Stimulated activated CD8-positive, alpha-beta memory T cell treated with anti-CD3 and anti-CD28 coated beads, Interleukin-15, amount 100 ng/mL, for 48 hours (primary cell): ENCODE results near the gene DGKH.
A peak's percentile ranks its signal among the peaks of the same experiment; 100 is the strongest.
"Not testable (repeated sequence)": the region's sequence is repeated elsewhere in the genome, so short reads cannot be mapped to it uniquely, and the experiment has no call there.

Source experiments
- DNase-seq, 2 donors: peaks; one replicate each; pipeline ENCODE4 v3.0.0-alpha.2; 2020; ENCODE audit warnings: low read depth in 2 of 2

Gene DGKH

DNA sequence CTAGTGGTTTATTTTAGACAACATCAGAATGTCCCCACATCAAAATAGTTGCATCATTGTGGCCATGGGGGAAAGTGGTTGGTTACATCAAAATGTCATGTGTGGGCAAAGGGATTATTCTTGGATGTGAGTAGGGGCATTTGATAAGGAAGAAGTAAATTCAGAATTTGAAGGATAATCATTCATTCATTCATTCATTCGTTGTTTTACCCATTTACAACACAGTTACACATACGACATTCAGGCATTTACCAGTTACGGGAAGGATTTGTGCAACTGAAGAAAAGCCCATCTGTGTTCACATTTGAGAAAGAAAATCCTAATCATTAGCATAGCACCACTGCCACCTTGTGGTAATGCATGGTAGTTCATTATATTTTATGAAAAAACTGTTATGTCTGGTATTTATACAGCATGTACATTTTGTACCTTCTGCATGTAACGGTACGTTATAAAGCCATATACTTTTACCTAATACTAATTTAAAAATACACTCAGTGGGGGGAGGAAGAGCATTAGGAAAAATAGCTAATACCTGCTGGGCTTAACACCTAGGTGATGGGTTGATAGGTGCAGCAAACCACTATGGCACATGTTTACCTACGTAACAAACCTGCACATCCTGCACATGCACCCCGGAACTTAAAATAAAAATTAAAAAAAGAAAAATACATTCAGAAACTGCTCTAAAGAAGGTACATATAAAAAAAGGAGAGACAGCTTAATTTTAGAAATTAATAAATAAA is 62.1 kb downstream of the DGKH start:
- peak in 1 of 2 donors; percentile 12 for DNase-seq

DNA sequence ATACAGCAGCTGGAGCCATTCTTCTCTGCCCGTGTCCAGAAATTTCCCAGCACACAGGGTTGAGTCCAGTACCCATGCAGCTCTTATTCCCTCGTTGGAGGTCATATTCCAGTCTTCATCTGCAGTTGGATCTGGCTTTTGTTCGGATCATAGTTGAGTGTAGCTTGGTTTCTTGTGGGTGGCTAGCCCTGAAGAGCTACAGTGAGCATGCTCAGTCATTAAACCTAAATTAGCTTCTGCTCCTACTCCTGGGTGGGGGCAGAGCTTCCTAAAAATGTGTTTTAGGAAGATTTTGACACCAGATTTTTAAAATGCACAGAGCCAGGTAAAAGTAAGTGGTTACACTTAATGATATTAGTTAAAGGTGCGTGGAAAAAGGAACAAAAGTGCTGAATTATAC is 64.4 kb downstream of the DGKH start:
- DNase-seq, result no peak

DNA sequence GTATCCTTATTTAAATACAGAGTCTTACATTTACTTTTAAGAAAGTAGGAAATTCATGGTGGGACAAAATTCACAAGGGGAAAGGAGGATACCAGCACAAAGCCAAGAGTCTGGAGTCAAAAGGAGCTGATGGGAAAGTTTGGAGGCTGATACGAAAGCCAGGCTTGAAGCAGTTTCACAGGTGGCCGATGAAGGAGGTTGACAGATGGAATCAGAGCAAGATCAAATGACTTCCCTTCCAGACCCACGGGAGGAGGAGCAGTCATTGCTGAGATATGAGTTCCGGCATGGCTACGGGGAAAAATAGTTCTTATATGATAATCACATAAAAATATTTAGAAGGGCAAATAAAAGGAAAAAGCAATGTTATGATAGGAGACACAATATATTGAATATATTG is 65.0 kb downstream of the DGKH start:
- no peak for DNase-seq

DNA sequence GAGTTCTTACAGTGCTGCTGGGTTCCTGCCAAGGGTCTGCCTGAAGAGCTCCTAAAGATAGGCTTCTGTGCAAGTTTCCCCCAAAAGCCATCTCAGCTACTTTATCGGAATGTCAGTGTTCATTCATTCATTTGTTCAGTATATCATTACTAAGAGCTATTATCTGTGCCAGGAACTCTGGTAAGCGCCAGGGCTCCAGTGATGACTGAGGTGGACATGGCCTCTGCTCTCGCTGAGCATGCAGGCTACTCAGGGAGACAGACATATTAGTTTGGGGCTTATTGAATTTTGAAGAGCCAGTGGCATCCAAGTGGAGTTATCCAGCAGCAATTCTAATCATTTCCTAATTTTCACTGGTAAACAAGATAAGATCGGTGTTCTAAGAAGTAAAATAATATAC is 65.8 kb downstream of the DGKH start:
- DNase-seq, result no peak

DNA sequence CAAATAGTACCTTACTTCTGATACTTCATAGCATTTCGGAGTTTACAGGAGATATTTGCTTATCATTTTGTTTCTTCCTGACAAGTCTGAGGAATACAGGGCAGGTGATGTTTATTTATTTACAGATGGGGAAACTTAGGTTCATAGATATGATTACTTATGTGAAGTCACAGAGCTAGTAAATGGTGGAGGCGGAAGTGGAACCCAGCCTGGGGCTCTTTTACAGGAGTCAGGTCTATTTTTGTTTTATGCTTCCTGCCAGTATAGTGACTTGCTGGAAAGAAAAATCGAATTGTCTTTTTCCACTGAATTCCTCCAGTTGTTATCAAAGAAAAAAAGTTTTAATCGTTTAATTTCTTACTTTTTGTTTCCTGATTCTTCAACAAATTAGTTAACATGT is 66.5 kb downstream of the DGKH start:
- no peak for DNase-seq

DNA sequence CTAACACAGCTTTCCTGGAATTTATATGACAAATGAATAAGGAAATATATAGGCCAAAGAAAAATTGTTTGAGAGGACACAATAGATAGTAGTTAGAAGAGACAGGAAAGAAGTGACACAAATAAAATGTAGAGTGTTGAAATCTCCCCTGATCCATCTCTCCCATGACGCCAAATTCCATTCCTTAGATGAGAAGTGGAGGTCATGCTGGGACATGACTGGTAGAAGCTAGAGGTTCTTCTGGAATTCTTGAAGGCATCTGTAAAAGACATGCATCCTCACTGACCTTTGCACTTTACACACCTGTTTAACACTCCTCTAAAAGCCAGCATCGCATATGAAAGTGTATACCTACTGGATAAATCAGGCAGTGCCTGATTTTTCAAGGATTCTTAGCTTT is 67.8 kb downstream of the DGKH start:
- no peak for DNase-seq

DNA sequence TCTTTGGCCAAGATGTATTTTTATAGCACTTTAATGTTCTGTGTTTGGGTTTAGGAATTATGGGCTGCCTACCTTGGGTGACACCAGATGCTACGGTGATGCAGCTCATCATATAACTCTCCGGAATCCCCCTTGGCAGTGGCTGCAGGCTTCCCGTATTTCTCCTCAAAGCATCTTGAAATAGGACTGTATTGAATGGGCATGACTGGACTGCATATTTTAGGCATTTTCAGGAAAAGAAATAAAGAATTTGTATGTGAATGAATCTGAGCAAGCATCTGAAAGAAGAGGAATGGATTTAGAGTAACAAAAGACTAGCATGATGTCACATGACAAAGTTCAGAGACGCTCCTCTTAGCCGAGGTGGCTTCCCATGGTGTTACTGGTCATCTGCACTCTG is 70.6 kb downstream of the DGKH start:
- no peak for DNase-seq

DNA sequence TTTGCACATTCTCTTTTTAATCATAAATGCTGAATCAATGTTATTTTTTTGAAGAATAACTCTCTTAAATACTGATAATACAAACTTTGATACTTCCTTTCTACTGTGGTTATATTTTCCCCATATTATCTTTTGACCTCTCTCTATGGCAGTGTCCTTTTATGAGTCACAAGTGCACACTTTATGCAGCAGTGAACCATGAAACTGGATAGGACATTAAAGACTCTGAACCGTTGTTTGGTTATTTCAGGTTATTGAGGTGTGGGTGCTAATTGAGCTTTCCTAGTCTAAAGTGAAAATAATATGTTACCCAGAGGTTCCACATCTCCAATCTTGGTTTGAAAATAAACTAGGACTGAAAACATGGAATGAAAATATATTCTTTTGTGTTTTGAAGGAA is 71.4 kb downstream of the DGKH start:
- no peak for DNase-seq

DNA sequence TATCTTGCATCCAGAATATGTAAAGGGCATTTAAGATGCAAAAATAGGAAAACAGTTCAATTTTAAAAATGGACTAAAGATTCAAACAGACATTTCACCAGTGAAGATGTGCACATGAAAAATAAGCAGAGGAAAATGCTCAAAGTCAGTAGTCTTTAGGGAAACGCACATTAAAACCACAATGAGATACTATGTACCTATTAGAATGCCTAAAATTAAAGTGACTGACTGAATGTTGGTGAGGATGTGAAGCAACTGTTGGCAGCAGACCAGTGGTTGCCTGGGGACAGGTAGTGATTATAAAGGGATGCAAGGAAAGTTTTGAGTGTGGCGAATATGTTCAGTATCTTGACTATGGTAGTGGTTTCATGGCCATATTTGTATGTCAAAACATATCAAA is 75.2 kb downstream of the DGKH start:
- no peak for DNase-seq

DNA sequence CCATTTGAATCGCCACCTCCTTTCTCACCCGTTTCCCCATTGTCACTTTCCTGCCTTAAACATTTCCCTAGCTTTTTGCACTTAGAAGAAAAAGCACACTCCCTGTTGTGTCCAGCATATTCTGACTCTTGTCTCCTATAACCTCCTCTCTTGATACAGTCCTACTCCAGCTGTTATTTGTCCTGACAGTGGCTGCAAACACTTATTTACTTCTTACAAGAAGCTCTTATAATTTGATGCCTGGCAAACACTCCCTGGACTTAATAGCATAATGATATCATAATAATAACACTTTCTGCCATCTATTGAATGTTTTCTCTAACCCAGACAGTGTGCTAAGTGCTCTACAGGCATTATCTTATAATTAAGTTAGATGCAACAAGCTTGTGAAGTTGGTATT is 76.6 kb downstream of the DGKH start:
- no peak for DNase-seq

DNA sequence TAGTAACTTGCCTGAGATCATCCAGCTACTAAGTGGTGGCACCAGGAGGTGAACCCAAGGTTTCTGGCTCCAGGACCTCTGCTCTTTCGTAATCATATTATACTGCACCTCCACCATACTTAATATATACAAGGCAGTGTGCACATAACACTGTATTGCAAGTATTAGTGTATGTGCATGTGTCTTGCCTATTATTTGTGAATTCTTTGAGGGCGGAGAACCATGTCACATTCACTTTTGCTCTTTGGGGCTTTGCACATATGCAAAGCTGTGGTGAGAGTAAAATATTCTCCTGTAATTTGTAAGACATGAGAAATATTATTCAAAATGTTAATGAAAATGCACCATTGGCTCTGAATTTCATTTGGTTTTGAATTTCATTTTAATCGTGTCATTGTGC is 78.6 kb downstream of the DGKH start:
- DNase-seq, result no peak

DNA sequence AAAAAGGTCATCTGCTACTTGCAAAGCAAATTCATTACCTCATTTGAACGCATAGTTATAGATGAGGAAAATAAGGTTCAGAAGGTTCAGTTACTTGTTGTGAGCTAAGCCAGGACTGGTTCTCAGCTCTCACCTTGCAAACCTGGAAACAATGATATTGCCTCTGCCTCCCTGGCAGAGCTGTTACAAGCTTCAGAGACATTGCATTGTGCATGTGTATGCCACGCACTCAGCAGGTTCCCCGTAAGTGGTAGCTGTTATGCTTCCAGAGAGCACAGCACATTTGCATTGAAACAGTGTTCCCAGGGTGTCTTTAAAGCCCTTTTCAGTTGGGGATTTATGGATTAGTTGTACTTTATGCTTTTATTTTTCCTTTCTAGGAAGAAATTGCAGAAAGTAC is 80.6 kb downstream of the DGKH start:
- DNase-seq, result no peak

DNA sequence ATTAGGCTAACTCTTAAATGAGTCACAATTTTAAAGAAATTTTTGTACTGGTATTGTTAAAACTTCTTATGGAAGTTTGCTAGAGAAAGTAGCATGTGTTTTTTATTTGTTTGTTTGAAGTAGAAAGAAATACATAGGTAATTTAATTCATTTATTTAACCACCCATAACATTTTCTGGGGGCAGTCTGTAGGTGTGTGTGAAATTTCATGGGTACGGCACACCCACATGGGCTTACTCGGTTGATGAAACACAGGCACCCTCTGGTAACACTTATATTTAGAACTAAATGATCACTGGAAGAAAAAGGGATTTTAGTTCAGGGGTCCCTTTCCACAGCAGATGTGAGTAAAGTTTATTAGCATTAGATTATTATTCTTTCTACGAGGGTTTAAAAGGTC is 88.1 kb downstream of the DGKH start:
- no peak for DNase-seq

DNA sequence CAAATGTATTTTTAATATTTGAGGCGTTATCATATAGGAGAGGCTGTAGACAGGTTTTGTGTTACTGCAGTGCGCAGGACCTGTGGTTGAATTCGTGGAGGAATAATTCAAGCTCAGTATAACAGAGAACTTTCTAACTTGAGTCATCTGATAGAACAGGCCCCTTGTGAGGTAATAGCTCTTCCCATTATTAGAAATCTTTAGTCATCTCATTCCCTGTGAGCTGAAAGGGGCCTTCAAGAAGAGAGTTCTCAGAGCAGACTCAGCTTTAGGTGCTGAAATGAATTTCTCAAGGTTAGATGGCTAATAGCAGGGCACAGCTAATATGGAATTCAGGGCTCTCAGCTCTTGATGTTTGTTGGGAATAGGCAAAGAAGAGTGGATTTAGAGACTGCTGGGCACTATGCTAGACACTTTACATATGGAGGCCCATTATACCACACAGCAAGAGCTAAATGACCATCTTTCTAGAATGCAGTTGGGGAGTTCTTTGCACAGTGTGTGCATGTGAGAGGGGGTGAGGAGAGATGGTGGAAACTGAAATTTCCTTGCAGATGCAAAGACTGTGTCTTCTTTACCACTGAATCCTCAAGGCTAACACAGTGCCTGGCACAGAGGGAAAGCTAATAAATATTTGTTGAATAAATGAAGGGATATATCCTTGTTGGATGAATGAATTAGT is 89.5 kb downstream of the DGKH start:
- no peak for DNase-seq

DNA sequence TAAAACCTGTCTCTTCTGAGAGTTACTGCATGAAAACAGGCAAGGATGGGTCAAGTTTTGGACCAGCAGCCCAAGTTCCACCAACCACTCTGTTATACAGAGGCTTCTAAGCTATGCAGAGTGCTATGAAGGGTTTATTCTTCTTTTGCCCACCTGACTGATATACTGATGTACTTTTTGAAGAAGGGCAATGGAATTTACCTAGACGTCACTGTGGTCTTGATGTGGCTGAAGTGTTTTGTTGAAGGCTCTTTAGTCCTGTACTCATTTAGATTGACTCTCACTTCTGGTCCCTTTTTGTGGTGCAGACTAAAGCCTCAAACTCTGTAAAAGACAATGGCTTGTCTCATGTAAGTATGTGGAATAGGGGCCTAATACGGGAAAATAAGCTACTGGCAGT is 92.0 kb downstream of the DGKH start:
- no peak for DNase-seq

DNA sequence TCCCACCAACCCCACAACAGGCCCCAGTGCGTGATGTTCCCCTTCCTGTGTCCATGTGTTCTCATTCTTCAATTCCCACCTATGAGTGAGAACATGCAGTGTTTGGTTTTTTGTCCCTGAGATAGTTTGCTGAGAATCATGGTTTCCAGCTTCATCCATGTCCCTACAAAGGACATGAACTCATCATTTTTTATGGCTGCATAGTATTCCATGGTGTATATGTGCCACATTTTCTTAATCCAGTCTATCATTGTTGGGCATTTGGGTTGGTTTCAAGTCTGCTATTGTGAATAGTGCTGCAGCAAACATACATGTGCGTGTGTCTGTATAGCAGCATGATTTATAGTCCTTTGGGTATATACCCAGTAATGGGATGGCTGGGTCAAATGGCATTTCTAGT is 92.6 kb downstream of the DGKH start:
- not testable (repeated sequence) for DNase-seq

DNA sequence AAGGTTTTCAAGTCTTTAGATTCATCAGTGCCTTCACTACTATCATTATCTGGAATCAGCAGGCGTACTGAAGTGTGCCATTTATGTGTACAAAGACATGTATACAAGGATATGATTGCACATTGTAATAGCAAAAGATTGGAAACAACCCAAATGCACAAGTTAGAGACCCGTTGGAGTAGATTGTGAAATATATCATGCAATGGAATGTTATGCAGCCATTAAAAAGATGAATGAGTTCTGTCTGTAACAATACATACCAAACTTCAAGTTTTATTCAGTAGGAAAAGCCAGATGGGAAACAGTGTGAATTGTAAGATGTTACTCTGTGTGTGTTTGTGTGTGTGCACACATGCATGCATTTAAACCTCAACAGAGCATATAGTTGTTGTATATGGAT is 97.9 kb downstream of the DGKH start:
- no peak for DNase-seq

DNA sequence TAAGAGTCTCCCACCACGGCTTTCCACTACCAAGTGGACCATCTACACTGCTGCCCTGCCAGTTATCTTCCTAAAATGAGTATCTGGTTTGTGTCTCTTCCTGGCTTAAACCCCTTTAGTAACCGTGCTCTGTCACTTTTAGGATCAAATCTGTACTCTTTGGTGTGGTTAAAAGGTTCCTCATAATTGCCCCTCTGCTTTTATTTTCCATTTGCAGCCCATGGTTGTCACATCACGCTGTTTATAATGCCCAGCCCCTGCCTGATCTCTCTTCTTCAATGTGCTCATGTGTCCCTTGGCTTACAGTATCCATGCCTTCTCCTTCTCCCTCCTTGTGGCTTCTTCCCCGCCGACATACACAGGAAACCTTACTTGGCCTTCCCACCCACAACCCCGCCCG is 100.1 kb downstream of the DGKH start:
- DNase-seq, result no peak

DNA sequence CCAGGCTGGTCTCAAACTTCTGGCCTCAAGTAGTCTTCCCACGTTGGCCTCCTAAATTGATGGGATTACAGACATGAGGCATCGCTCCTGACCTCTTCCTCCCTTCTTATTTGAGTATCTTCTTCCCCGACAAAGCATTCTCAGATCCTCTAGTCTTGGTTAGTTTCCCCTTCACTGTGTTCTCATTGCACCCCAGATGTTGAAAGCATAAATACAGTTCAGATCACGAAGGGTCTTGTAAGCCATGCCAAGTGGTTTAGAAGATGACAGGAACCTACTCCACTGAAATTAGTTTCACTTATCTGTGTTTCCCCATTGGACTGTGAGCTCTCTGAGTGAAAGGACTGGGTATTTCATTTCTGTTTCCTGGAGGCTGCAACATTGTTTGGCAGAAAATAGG is 100.7 kb downstream of the DGKH start:
- DNase-seq, result no peak

DNA sequence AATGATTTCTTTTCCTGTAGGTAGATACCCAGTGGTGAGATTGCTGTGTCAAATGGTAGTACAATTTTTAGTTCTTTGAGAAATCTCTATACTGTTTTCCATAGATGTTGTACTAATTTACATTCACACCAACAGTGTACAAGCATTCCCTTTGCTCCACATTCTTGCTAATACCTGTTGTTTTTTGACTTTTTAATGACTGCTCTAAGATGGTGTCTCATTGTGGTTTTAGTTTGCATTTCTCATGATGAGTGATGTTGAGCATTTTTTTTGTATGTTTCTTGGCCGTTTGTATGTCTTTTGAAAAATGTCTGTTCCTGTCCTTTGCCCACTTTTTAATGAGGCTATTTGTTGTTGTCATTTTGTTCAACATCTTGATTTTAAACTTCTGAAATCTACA is 103.3 kb downstream of the DGKH start:
- no peak for DNase-seq

DNA sequence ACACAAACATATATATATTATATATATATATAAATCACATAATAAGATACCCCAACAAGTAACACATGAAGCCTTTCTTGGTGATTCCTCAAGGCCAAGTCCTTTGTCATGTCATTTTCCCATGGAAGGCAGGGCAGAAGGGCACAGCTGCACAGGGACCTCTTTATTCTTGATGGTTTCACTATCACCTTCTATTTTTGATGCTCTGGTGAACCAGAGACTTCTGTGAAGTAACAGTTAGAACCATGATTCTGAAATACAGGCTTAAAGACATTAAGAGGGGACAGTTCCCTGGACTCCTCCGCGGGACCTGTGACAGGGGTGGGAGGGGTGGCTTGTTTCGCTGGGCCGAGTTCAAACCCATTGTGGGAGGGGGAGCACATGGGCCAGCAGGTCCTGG is 104.0 kb downstream of the DGKH start:
- no peak for DNase-seq

DNA sequence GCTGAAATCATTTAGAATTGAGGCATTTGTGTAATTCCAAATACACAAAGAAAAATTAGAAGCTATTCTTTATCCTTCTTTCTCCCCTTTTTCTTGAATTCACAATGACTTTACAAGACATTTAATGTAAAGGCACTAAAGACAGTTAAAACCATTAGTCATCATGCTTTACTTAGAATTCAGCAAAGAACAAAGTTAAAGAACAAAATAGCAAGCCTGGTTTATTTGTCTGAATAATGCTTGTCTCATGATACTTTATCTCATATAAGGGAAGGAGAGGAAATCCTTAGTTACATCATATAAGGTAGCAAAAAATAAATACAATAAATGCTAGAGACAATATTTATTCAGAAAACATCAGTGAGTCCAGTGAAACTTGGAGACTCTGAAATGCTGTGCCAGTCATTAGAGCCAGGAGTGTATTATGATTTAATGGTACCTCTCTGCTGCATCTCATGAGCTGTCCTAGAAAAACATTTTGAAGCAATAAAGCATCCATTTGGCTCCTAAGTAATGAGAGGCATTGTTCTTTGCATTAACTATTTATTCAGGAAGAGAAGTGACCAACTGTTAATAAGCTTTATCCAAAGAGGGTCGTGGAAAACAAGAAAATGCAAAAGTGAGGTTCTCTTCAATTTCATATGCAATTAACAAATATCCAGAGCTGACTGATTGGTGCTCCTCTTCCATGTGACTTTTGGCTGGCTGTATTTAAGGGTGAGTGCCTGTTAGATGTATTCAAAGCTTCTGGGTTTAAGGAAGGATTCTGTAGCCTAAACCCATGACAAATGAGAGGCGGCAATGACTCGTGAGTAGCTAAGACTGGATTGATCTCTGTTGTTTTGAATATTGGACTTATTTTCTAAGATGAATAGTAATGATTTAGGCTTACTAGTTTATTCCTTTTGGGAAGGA is 105.0 kb downstream of the DGKH start:
- no peak for DNase-seq

DNA sequence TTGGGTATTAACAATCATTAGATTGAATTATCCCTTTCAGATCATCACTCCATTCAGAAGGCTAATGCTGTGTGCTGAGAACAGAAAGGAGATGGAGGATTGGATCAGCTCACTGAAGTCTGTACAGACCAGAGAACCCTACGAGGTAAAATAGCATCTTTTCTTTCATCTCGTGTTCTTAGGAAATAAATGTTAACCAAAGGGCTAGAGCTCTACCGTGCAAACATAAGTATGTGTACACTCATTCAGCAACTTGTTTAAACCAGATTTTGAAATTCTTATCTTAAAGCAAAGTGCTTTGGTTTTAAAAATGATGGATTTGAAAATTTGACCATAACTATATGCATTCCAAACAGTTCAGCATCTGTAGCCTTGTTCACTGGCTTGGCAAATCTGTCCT is 106.8 kb downstream of the DGKH start:
- DNase-seq, result no peak
